ENCODE data around the gene RRAGA. TPM values are rescaled to one million over a fixed set of nuclear protein-coding genes. Genes with fewer than 3 reads are reported as not detected.
"Not testable (repeated sequence)": the region's sequence is repeated elsewhere in the genome, so short reads cannot be mapped to it uniquely, and the experiment has no call there.

The RRAGA gene, protein sequence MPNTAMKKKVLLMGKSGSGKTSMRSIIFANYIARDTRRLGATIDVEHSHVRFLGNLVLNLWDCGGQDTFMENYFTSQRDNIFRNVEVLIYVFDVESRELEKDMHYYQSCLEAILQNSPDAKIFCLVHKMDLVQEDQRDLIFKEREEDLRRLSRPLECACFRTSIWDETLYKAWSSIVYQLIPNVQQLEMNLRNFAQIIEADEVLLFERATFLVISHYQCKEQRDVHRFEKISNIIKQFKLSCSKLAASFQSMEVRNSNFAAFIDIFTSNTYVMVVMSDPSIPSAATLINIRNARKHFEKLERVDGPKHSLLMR
- polyA plus RNA-seq (ENCODE audit: insufficient read length in 3 of 3): 100 to 1,000 TPM; 101 to 114 (median 105) TPM
- long read RNA-seq, donor 1, transcript RRAGA-201 (1 exons, 1,589 nt): major isoform, 146 of 158 reads
- long read RNA-seq, donor 1, partial matches to known transcripts: 12 of 158 reads
- long read RNA-seq, donor 1, other reads (novel, unspliced or antisense): 0 of 158 reads
- long read RNA-seq, donor 2, transcript RRAGA-201 (1 exons, 1,589 nt): major isoform, 202 of 202 reads
- long read RNA-seq, donor 2, partial matches to known transcripts: 0 of 202 reads
- long read RNA-seq, donor 2, other reads (novel, unspliced or antisense): 0 of 202 reads
- long read RNA-seq, donor 3, transcript RRAGA-201 (1 exons, 1,589 nt): major isoform, 171 of 171 reads
- long read RNA-seq, donor 3, partial matches to known transcripts: 0 of 171 reads
- long read RNA-seq, donor 3, other reads (novel, unspliced or antisense): 0 of 171 reads
- long read RNA-seq, donor 4, transcript RRAGA-201 (1 exons, 1,589 nt): major isoform, 199 of 199 reads
- long read RNA-seq, donor 4, partial matches to known transcripts: 0 of 199 reads
- long read RNA-seq, donor 4, other reads (novel, unspliced or antisense): 0 of 199 reads
- long read RNA-seq, donor 5, transcript RRAGA-201 (1 exons, 1,589 nt): major isoform, 67 of 67 reads
- long read RNA-seq, donor 5, partial matches to known transcripts: 0 of 67 reads
- long read RNA-seq, donor 5, other reads (novel, unspliced or antisense): 0 of 67 reads
- long read RNA-seq, donor 6, transcript RRAGA-201 (1 exons, 1,589 nt): major isoform, 162 of 162 reads
- long read RNA-seq, donor 6, partial matches to known transcripts: 0 of 162 reads
- long read RNA-seq, donor 6, other reads (novel, unspliced or antisense): 0 of 162 reads
- long read RNA-seq, donor 7, transcript RRAGA-201 (1 exons, 1,589 nt): major isoform, 182 of 182 reads
- long read RNA-seq, donor 7, partial matches to known transcripts: 0 of 182 reads
- long read RNA-seq, donor 7, other reads (novel, unspliced or antisense): 0 of 182 reads
- long read RNA-seq, donor 8, transcript RRAGA-201 (1 exons, 1,589 nt): major isoform, 105 of 105 reads
- long read RNA-seq, donor 8, partial matches to known transcripts: 0 of 105 reads
- long read RNA-seq, donor 8, other reads (novel, unspliced or antisense): 0 of 105 reads
- long read RNA-seq, donor 9, transcript RRAGA-201 (1 exons, 1,589 nt): major isoform, 236 of 236 reads
- long read RNA-seq, donor 9, partial matches to known transcripts: 0 of 236 reads
- long read RNA-seq, donor 9, other reads (novel, unspliced or antisense): 0 of 236 reads
- long read RNA-seq, donor 10, transcript RRAGA-201 (1 exons, 1,589 nt): major isoform, 149 of 149 reads
- long read RNA-seq, donor 10, partial matches to known transcripts: 0 of 149 reads
- long read RNA-seq, donor 10, other reads (novel, unspliced or antisense): 0 of 149 reads
- long read RNA-seq, donor 11, transcript RRAGA-201 (1 exons, 1,589 nt): major isoform, 100 of 100 reads
- long read RNA-seq, donor 11, partial matches to known transcripts: 0 of 100 reads
- long read RNA-seq, donor 11, other reads (novel, unspliced or antisense): 0 of 100 reads
- long read RNA-seq, donor 12, transcript RRAGA-201 (1 exons, 1,589 nt): major isoform, 196 of 196 reads
- long read RNA-seq, donor 12, partial matches to known transcripts: 0 of 196 reads
- long read RNA-seq, donor 12, other reads (novel, unspliced or antisense): 0 of 196 reads
- long read RNA-seq, donor 13, transcript RRAGA-201 (1 exons, 1,589 nt): major isoform, 87 of 87 reads
- long read RNA-seq, donor 13, partial matches to known transcripts: 0 of 87 reads
- long read RNA-seq, donor 13, other reads (novel, unspliced or antisense): 0 of 87 reads
- long read RNA-seq, donor 14: 0 reads
- long read RNA-seq, donor 15, transcript RRAGA-201 (1 exons, 1,589 nt): major isoform, 189 of 189 reads
- long read RNA-seq, donor 15, partial matches to known transcripts: 0 of 189 reads
- long read RNA-seq, donor 15, other reads (novel, unspliced or antisense): 0 of 189 reads
- long read RNA-seq, donor 16, transcript RRAGA-201 (1 exons, 1,589 nt): major isoform, 215 of 215 reads
- long read RNA-seq, donor 16, partial matches to known transcripts: 0 of 215 reads
- long read RNA-seq, donor 16, other reads (novel, unspliced or antisense): 0 of 215 reads

- peak; percentile 97 for DNase-seq
Observed at GRCh38 chr9:19048966-19049916, at the start of gene RRAGA. RRAGA (plus strand) TSS chr9:19049427; CDS start chr9:19049660, 233 bp downstream.

DNA sequence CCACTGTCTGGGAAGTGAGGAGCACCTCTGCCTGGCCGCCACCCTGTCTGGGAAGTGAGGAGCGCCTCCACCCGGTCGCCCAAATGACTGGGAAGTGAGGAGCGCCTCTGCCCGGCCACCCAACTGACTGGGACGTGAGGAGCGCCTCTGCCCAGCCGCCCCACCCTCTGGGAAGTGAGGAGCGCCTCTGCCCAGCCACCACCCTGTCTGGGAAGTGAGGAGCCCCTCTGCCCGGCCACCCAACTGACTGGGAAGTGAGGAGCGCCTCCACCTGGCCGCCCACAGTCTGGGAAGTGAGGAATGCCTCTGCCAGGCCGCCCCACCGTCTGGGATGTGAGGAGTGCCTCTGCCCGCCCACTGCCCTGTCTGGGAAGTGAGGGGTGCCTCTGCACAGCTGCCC, 49.1 kb upstream of the RRAGA start:
- DNase-seq: no peak

DNA sequence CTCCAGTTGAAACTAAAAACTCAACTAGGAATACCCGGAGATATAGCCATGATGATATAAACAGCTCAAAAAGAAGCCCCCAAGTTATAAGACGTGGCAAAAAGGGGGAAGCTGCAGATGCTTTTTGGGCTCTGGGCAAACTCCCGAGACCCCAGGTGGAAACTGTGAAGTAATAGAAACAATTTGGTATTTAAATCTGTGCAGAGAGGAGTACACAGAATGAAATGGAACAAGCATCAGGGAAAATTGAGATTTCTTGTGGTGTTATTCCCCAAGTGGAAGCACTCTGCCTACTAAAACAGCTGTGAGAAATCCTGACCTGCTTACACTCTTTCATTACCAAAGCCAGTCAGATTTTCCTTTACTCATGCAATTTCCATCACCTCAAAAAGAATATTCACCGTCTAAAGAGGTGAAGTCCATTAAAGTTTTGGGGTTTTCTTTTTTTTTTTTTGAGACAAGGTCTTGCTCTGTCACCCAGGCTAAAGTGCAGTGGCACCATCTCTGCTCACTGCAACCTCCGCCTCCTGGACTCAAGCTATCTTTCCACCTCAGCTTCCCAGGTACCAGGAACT, 39.7 kb upstream of the RRAGA start:
- DNase-seq: no peak

- no peak for DNase-seq
Observed at GRCh38 chr9:19018201-19018600, 31.0 kb upstream of the RRAGA start.

GRCh38 chr9:19020886-19021455, 28.3 kb upstream of the RRAGA start:
- no peak for DNase-seq

- DNase-seq: not testable (repeated sequence)
Observed at GRCh38 chr9:19021649-19022048, 27.6 kb upstream of the RRAGA start.

GRCh38 chr9:19022206-19022605, 27.0 kb upstream of the RRAGA start:
- DNase-seq: no peak

GRCh38 chr9:19023078-19023477, 26.1 kb upstream of the RRAGA start:
- DNase-seq: no peak

- DNase-seq: no peak
Observed at GRCh38 chr9:19026375-19026774, 22.9 kb upstream of the RRAGA start.

DNA sequence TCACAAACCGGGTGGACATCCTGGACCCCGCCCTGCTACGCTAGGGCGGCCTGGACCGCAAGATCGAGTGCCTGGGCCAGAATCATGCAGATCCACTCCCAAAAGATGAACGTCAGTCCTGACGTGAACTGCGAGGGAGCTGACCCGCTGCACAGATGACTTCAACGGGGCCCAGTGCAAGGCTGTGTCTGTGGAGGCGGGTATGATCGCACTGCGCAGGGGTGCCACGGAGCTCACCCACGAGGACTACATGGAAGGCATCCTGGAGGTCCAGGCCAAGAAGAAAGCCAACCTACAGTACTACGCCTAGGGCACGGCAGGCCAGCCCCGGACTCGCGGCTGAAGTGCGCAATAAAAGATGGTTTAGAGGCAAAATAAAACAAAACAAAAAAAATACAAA, 21.4 kb upstream of the RRAGA start:
- no peak for DNase-seq

DNA sequence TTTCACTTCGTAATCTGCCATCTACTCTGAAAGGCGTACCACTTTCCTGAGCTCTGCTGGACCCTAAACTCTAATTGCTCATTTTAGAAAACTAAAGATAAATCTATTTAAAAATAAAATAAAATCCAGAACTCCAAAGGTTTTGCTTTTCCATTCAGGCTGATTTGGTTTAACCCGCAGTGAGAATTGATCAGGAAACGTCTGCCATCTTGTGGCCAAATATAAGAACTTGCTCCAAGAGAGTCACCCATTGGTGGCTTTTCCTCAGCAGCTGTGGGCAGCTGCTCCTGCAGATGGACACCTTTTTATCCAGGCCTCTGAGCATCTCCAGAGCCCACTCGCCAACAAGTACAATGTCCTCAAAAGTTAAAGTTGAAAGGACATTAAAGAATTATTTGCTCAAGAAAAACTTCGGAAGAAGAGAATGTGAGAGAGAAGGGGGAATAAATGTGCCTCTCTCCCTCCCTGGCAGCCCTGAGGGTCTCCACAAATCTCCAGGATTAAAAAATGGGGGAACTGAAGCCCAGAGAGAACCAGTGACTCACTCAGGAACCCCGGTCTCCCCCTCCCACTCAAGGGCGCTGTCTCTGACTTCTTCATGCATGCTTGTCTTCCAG, 20.3 kb upstream of the RRAGA start:
- peak; percentile 72 for DNase-seq

GRCh38 chr9:19030899-19031298, 18.3 kb upstream of the RRAGA start:
- no peak for DNase-seq

- no peak for DNase-seq
Observed at GRCh38 chr9:19032406-19032805, 16.8 kb upstream of the RRAGA start.

GRCh38 chr9:19033015-19033414, 16.2 kb upstream of the RRAGA start, which contains the start of gene SAXO1:
SAXO1 (minus strand) TSS chr9:19033209; CDS start chr9:19032908, 301 bp downstream.
- no peak for DNase-seq

- no peak for DNase-seq
Observed at GRCh38 chr9:19036611-19037010, 12.6 kb upstream of the RRAGA start.

- DNase-seq: no peak
Observed at GRCh38 chr9:19049917-19050636, 850 bp downstream of the RRAGA start.
